H1 (cell line): Measurements from ENCODE around the gene GRAMD2A. TPM values are rescaled to one million over a fixed set of nuclear protein-coding genes. Genes with fewer than 3 reads are reported as not detected.

ENCODE experiments used
- CTCF ChIA-PET: fragments of 300-600 bp; sonication (Branson Sonifier 250); formaldehyde crosslinking; loops from one replicate; lab custom pipeline; 2021; ENCODE audit not compliant: partially characterized antibody; lab: Charles Lee
- POLR2A ChIA-PET: fragments of 300-600 bp; sonication (Branson Sonifier 250); formaldehyde crosslinking; loops from one replicate; lab custom pipeline; 2021; ENCODE audit warnings: inconsistent platforms; ENCODE audit not compliant: partially characterized antibody; lab: Charles Lee
- DNase-seq, 2 experiments: peaks; one replicate each; pipeline versions ENCODE4 v3.0.0 to v3.0.0-alpha.2; 2010 to 2022; ENCODE audit warnings: low spot score in 2 of 2, low read depth in 1 of 2, mixed read lengths in 1 of 2
- FAIRE-seq: peaks from 2 replicates; lab custom pipeline; 2011; peaks lifted over from hg19 to GRCh38; lab: Jason Lieb, UNC
- H2AFZ ChIP-seq: 2 replicates; pipeline ENCODE4 v1.8.1; 2012; ENCODE audit warnings: low read length, inconsistent platforms
- H2AK5ac ChIP-seq: 2 replicates; pipeline ENCODE4 v1.6.1; 2013; ENCODE audit warnings: low read depth, low read length
- H2BK120ac ChIP-seq: replicated peaks from 2 replicates; pipeline ENCODE3; 2013; ENCODE audit warnings: low read depth, low read length, inconsistent platforms
- H2BK12ac ChIP-seq: 2 replicates; pipeline ENCODE4 v1.6.1; 2013; ENCODE audit warnings: low read depth, low read length
- H2BK15ac ChIP-seq: 2 replicates; pipeline ENCODE4 v1.6.1; 2013; ENCODE audit warnings: low read length
- H2BK20ac ChIP-seq: 2 replicates; pipeline ENCODE4 v1.6.1; 2013; ENCODE audit warnings: low read length
- H2BK5ac ChIP-seq: 2 replicates; pipeline ENCODE4 v1.6.1; 2013; ENCODE audit warnings: low read depth, low read length
- H3K14ac ChIP-seq: 2 replicates; pipeline ENCODE4 v1.6.1; 2013; ENCODE audit warnings: inconsistent platforms; ENCODE audit not compliant: insufficient read length
- H3K18ac ChIP-seq: 2 replicates; pipeline ENCODE4 v1.6.1; 2013; ENCODE audit warnings: low read length; ENCODE audit errors: extremely low read depth
- H3K23ac ChIP-seq: 2 replicates; pipeline ENCODE4 v1.6.1; 2013; ENCODE audit warnings: inconsistent platforms; ENCODE audit not compliant: insufficient read length
- H3K23me2 ChIP-seq: 2 replicates; pipeline ENCODE4 v1.6.1; 2013; ENCODE audit warnings: low read depth, low read length
- H3K27ac ChIP-seq: 2 replicates; pipeline ENCODE4 v1.6.1; 2011; ENCODE audit warnings: low read depth, low read length, inconsistent platforms
- H3K27me3 ChIP-seq, 4 experiments: replicated peaks in 1 of 4; 1 replicate in 1 of 4; 2 replicates in 3 of 4; pipeline versions ENCODE4 v1.6.1 to v1.8.1; 2011 to 2013; ENCODE audit warnings: low read length in 3 of 4, mild to moderate bottlenecking in 3 of 4, inconsistent platforms in 2 of 4, mixed read lengths in 2 of 4, moderate library complexity in 1 of 4; ENCODE audit not compliant: control insufficient read depth in 3 of 4, insufficient read depth in 3 of 4; ENCODE audit errors: extremely low read depth in 1 of 4
- H3K36me3 ChIP-seq, 4 experiments: 2 replicates each; pipeline versions ENCODE4 v1.6.1 to v1.8.1; 2011 to 2013; ENCODE audit warnings: mild to moderate bottlenecking in 4 of 4, low read length in 3 of 4, moderate library complexity in 2 of 4, control low read depth in 1 of 4, inconsistent platforms in 1 of 4; ENCODE audit not compliant: insufficient read depth in 4 of 4, control insufficient read depth in 2 of 4
- H3K4ac ChIP-seq: replicated peaks from 2 replicates; pipeline ENCODE3; 2013; ENCODE audit warnings: low read length, low read depth, mixed read lengths, inconsistent platforms; ENCODE audit not compliant: insufficient read length
- H3K4me1 ChIP-seq, 4 experiments: replicated peaks in 1 of 4; 1 replicate in 1 of 4; 2 replicates in 3 of 4; pipeline versions ENCODE4 v1.6.1 to v1.8.1; 2011 to 2013; ENCODE audit warnings: low read length in 3 of 4, inconsistent platforms in 2 of 4, mixed read lengths in 1 of 4; ENCODE audit not compliant: insufficient read depth in 4 of 4, control insufficient read depth in 3 of 4
- H3K4me2 ChIP-seq, 2 experiments: 2 replicates each; pipeline versions ENCODE4 v1.6.1 to v1.8.1; 2011 to 2013; ENCODE audit warnings: low read depth in 2 of 2, low read length in 2 of 2, control low read depth in 1 of 2, inconsistent platforms in 1 of 2, mild to moderate bottlenecking in 1 of 2; ENCODE audit not compliant: insufficient read depth in 1 of 2
- H3K4me3 ChIP-seq, 4 experiments: fragments of 200-600, 300-600 bp in 1 of 4; sonication (generic), shearing (Covaris generic), sonication (Bioruptor Twin) in 1 of 4; 2 replicates each; pipeline versions ENCODE4 v1.5.1 to v1.8.1; 2011 to 2016; ENCODE audit warnings: low read length in 4 of 4, low read depth in 3 of 4, control low read depth in 2 of 4, inconsistent platforms in 2 of 4, mild to moderate bottlenecking in 2 of 4, mixed read lengths in 1 of 4, moderate library complexity in 1 of 4; ENCODE audit not compliant: insufficient read depth in 2 of 4; ENCODE audit errors: extremely low read depth in 1 of 4
- H3K56ac ChIP-seq: replicated peaks from 2 replicates; pipeline ENCODE3; 2013; ENCODE audit warnings: low read depth, mild to moderate bottlenecking, mixed read lengths, low read length, inconsistent platforms; ENCODE audit not compliant: insufficient read length
- H3K79me1 ChIP-seq: 2 replicates; pipeline ENCODE4 v1.6.1; 2013; ENCODE audit warnings: low read depth, low read length, control low read depth
- H3K79me2 ChIP-seq, 2 experiments: 2 replicates each; pipeline versions ENCODE4 v1.6.1 to v1.8.1; 2012 to 2013; ENCODE audit warnings: low read length in 2 of 2, mild to moderate bottlenecking in 2 of 2, inconsistent platforms in 1 of 2; ENCODE audit not compliant: insufficient read depth in 2 of 2, control insufficient read depth in 1 of 2
- H3K9ac ChIP-seq, 4 experiments: replicated peaks in 1 of 4; 1 replicate in 1 of 4; 2 replicates in 3 of 4; pipeline versions ENCODE4 v1.6.1 to v1.8.1; 2011 to 2013; ENCODE audit warnings: low read depth in 3 of 4, low read length in 3 of 4, control low read depth in 2 of 4, mild to moderate bottlenecking in 2 of 4, moderate library complexity in 2 of 4, inconsistent platforms in 1 of 4; ENCODE audit errors: extremely low read depth in 1 of 4
- H3K9me3 ChIP-seq, 2 experiments: 2 replicates each; pipeline versions ENCODE4 v1.6.1 to v1.8.1; 2012 to 2013; ENCODE audit warnings: mild to moderate bottlenecking in 2 of 2, moderate library complexity in 2 of 2, control low read depth in 1 of 2, inconsistent platforms in 1 of 2, low read depth in 1 of 2, low read length in 1 of 2, mixed read lengths in 1 of 2; ENCODE audit not compliant: insufficient read depth in 2 of 2
- H4K20me1 ChIP-seq, 2 experiments: replicated peaks in 1 of 2; 2 replicates each; pipeline versions ENCODE3 to v1.8.1; 2011 to 2013; ENCODE audit warnings: inconsistent platforms in 2 of 2, low read length in 2 of 2, mild to moderate bottlenecking in 1 of 2; ENCODE audit not compliant: insufficient read depth in 2 of 2, control insufficient read depth in 1 of 2
- H4K5ac ChIP-seq: 2 replicates; pipeline ENCODE4 v1.6.1; 2013; ENCODE audit warnings: low read length, low read depth, mixed read lengths, inconsistent platforms; ENCODE audit not compliant: insufficient read length
- H4K8ac ChIP-seq: 2 replicates; pipeline ENCODE4 v1.8.0; 2013; ENCODE audit warnings: mild to moderate bottlenecking, moderate library complexity, low read length, inconsistent platforms; ENCODE audit not compliant: insufficient read depth; ENCODE audit errors: extremely low read depth
- H4K91ac ChIP-seq: replicated peaks from 2 replicates; pipeline ENCODE3; 2013; ENCODE audit warnings: low read length, mixed read lengths, inconsistent platforms; ENCODE audit not compliant: insufficient read length
- ATF3 ChIP-seq: IDR thresholded peaks from 2 replicates; pipeline ENCODE4 v1.6.1; 2011; ENCODE audit warnings: low read depth, mild to moderate bottlenecking, low read length; ENCODE audit not compliant: insufficient read depth
- CEBPB ChIP-seq: IDR thresholded peaks from 2 replicates; pipeline ENCODE4 v1.6.1; 2012; ENCODE audit warnings: low read depth, low read length
- EP300 ChIP-seq, 2 experiments: IDR thresholded peaks; 1 replicate in 1 of 2; 2 replicates in 1 of 2; pipeline ENCODE4 v1.6.1; 2011 to 2012; ENCODE audit warnings: low read depth in 2 of 2, low read length in 2 of 2, mild to moderate bottlenecking in 2 of 2, borderline replicate concordance in 1 of 2, inconsistent platforms in 1 of 2, moderate library complexity in 1 of 2
- JUN ChIP-seq: IDR thresholded peaks from 2 replicates; pipeline ENCODE4 v1.6.1; 2011; ENCODE audit warnings: low read depth, mild to moderate bottlenecking, improper control_type of control experiment, low read length
- KDM5A ChIP-seq: fragments of 200-600 bp; IDR thresholded peaks from 2 replicates; pipeline ENCODE4 v1.7.1; 2012; ENCODE audit warnings: mild to moderate bottlenecking, low read length, inconsistent platforms, mixed read lengths
- POLR2AphosphoS5 ChIP-seq: IDR thresholded peaks from 2 replicates; pipeline ENCODE4 v1.6.1; 2011; ENCODE audit warnings: low read depth, low read length
- RAD21 ChIP-seq, 2 experiments: IDR thresholded peaks in 1 of 2; conservative IDR thresholded peaks in 1 of 2; 2 replicates each; pipeline ENCODE4 v1.6.1; 2011; ENCODE audit warnings: low read depth in 2 of 2, low read length in 2 of 2, improper control_type of control experiment in 1 of 2, inconsistent platforms in 1 of 2, mild to moderate bottlenecking in 1 of 2, moderate library complexity in 1 of 2
- RNF2 ChIP-seq: fragments of 200-900, 300-1000 bp; sonication (generic); IDR thresholded peaks from 2 replicates; pipeline ENCODE4 v1.7.1; 2016; ENCODE audit warnings: borderline replicate concordance, low read depth, mild to moderate bottlenecking, antibody characterized with exemption, low read length; ENCODE audit not compliant: poor library complexity, severe bottlenecking; ENCODE audit errors: missing control alignments
- SAP30 ChIP-seq: fragments of 300-600 bp; sonication (generic); IDR thresholded peaks from 2 replicates; pipeline ENCODE4 v1.7.1; 2012; ENCODE audit warnings: low read length, moderate library complexity, mild to moderate bottlenecking, inconsistent platforms; ENCODE audit not compliant: insufficient read depth, insufficient replicate concordance
- SIRT6 ChIP-seq: IDR thresholded peaks from one replicate; pipeline ENCODE4 v1.7.1; 2012; ENCODE audit warnings: low read length, inconsistent platforms
- SP1 ChIP-seq: IDR thresholded peaks from 2 replicates; pipeline ENCODE4 v1.6.1; 2011; ENCODE audit warnings: low read depth, low read length
- WGBS, 2 experiments: shearing (Covaris generic) in 1 of 2; methylation state at CpG; one replicate each; pipeline versions ENCODE4 v1.1.6 to v1.1.7; 2013 to 2015; ENCODE audit warnings: low lambda C conversion rate in 2 of 2, mixed read lengths in 2 of 2, inconsistent platforms in 1 of 2, low coverage in 1 of 2, missing lambda C conversion rate in 1 of 2; ENCODE audit not compliant: insufficient replicate concordance in 2 of 2, insufficient coverage in 1 of 2, insufficient read length in 1 of 2; ENCODE audit errors: extremely low coverage in 1 of 2, missing lambda C conversion rate in 1 of 2; 5-methylcytosine and 5-hydroxymethylcytosine counted together
- polyA plus RNA-seq, 7 experiments: library from polyadenylated mRNA; depleted of rRNA in 3 of 7; stranded (reverse) in 5 of 7; unstranded in 2 of 7; fragments of >200 nt in 5 of 7; fragments of 200-250 nt in 2 of 7; gene quantifications; 1 replicate in 5 of 7; 2 replicates in 1 of 7; 4 replicates in 1 of 7; pipeline versions ENCODE4 v1.2.1 to v1.2.3, GENCODE V29; 2011 to 2013; ENCODE audit warnings: missing spikeins in 2 of 7, mixed read lengths in 2 of 7
- total RNA-seq: library from RNA; stranded (reverse); fragmentation: NEBNext Ultra II Directional; extraction: Animal tissue kit (Norgen Biotek cat#: 25700); gene quantifications from 2 replicates; pipeline ENCODE4 v1.2.1, GENCODE V29; 2021
- TF ChIP-seq, protein P1 (sequence below): IDR thresholded peaks from 2 replicates; pipeline ENCODE4 v1.6.1; 2012; ENCODE audit warnings: inconsistent platforms

The GRAMD2A gene
- total and polyA plus RNA-seq, 2 of the 8 experiments (the other 6 are each of a cell fraction or from before 2014, with no cell fraction given): 0.57 to 1.5 TPM

- FAIRE-seq (no peak), DNase-seq (no peak)
- Histone ChIP-seq H3K27me3 (peaks cover 0 to 6% (median 5%) of the 10 kb centered on the region in 4 experiments; a peak in 3 of 7 replicates), H2BK20ac (no peak overlapping the region), H2BK15ac (no peak overlapping the region), H3K4ac (no peak overlapping the region), H3K4me1 (peaks cover 6 to 26% (median 20%) of the 10 kb centered on the region in 4 experiments), H2AFZ (no peak overlapping the region), H3K18ac (no peak overlapping the region), H3K4me3 (peak overlapping the region in 1 of 4 experiments; percentile 99; a peak in 1 of 8 replicates), H2BK12ac (no peak overlapping the region), H2BK120ac (no peak overlapping the region), H4K20me1 (peaks cover 46% of the 10 kb centered on the region in 2 experiments), H3K9ac (no peak overlapping the region), H3K36me3 (peaks cover 0 to 17% (median 5%) of the 10 kb centered on the region in 4 experiments; a peak in 2 of 8 replicates), H3K27ac (no peak overlapping the region), H3K23ac (no peak overlapping the region), H2BK5ac (no peak overlapping the region), H3K79me1 (peaks cover 16% of the 10 kb centered on the region), H3K4me2 (peak overlapping the region in 1 of 2 experiments; percentile 99; a peak in 1 of 4 replicates), H4K91ac (no peak overlapping the region), H3K9me3 (no peaks in the 10 kb centered on the region), H3K23me2 (peaks cover 12% of the 10 kb centered on the region), H3K14ac (no peak overlapping the region), H3K56ac (no peak overlapping the region), H2AK5ac (no peak overlapping the region), H4K8ac (no peak overlapping the region), H3K79me2 (peaks cover 53 to 76% of the 10 kb centered on the region in 2 experiments), H4K5ac (no peak overlapping the region)
- 96% methylated on average over 4 of the region's 4 CpGs; no CpG with 5 or more reads in 1 of the 2 experiments for WGBS, 2 experiments
- CTCF ChIA-PET: interaction anchor here (0.6 to 3.3 kb wide), 6 partner anchors 10 to 506 kb away, joined by 3 to 32 read pairs (median 8); no protein-coding TSS in a partner anchor
- POLR2A ChIA-PET: interaction anchor here (1.1 to 2.5 kb wide), 8 partner anchors 10 to 44 kb away, joined by 3 to 21 read pairs (median 6); partner anchors contain the start of gene GRAMD2A
- TF ChIP-seq ATF3 (no peak), SAP30 (no peak), KDM5A (no peak), CEBPB (no peak), EP300 (IDR thresholded peaks at IDR 0.05; ENCODE audit: borderline replicate concordance in 1 of 2, low read depth in 2 of 2, low read length in 2 of 2) (no peak), SP1 (no peak), RAD21 (IDR thresholded peaks at IDR 0.05 in 1 of 2, conservative IDR thresholded peaks at IDR 0.05 in 1 of 2; ENCODE audit: low read depth in 2 of 2, low read length in 2 of 2) (no peak), JUN (no peak), POLR2AphosphoS5 (no peak), SIRT6 (no peak), RNF2 (no peak)
- TF ChIP-seq, protein P1, sequence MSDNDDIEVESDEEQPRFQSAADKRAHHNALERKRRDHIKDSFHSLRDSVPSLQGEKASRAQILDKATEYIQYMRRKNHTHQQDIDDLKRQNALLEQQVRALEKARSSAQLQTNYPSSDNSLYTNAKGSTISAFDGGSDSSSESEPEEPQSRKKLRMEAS: no peak
These were observed 30.1 kb upstream of the GRAMD2A start for GRCh38 chr15:72227720-72228119.
